AG04450 (cell line): ENCODE measurements around the gene TYW1. TPM values are rescaled to one million over a fixed set of nuclear protein-coding genes. Genes with fewer than 3 reads are reported as not detected.

Experiments
- CTCF ChIA-PET: fragments of 300-600, 350-600 bp; formaldehyde crosslinking; extraction: SDS; loops from one replicate; lab custom pipeline; 2022; ENCODE audit warnings: antibody characterized with exemption, inconsistent platforms; lab: Charles Lee
- POLR2A ChIA-PET: fragments of 350-600 bp; formaldehyde crosslinking; extraction: SDS; loops from one replicate; lab custom pipeline; 2021; ENCODE audit warnings: antibody characterized with exemption, inconsistent platforms; lab: Yijun Ruan, JAX
- DNase-seq: peaks from one replicate; pipeline ENCODE4 v3.0.0-alpha.2; 2011; ENCODE audit warnings: low read depth, low spot score
- H3K27ac ChIP-seq: one replicate; pipeline ENCODE4 v1.5.1; 2012; ENCODE audit warnings: low read depth, low read length, control low read depth
- H3K27me3 ChIP-seq: one replicate; pipeline ENCODE4 v1.6.0; 2012; ENCODE audit warnings: low read length; ENCODE audit not compliant: control insufficient read depth, insufficient read depth
- H3K4me3 ChIP-seq: 2 replicates; pipeline ENCODE4 v1.5.1; 2011; ENCODE audit warnings: mild to moderate bottlenecking, low read depth, low read length, control low read depth
- H3K9me3 ChIP-seq: 2 replicates; pipeline ENCODE4 v1.5.1; 2012; ENCODE audit warnings: low read length; ENCODE audit not compliant: control insufficient read depth, insufficient read depth
- CTCF ChIP-seq: IDR thresholded peaks from 2 replicates; pipeline ENCODE4 v1.5.1; 2011; ENCODE audit warnings: low read depth, low read length, control low read depth, inconsistent platforms
- polyA plus RNA-seq: library from polyadenylated mRNA; depleted of rRNA; stranded (reverse); fragments of >200 nt; gene quantifications from 2 replicates; pipeline ENCODE4 v1.2.3, GENCODE V29; 2011

TYW1 gene
- polyA plus RNA-seq, 1 experiment, result 19.5 TPM

- H3K27me3 ChIP-seq, result no peaks in the 10 kb centered on the region
- POLR2A ChIA-PET, result no interaction called here
- no peaks in the 10 kb centered on the region for H3K9me3 ChIP-seq
- no peak for DNase-seq
- no peak for TF ChIP-seq CTCF
- H3K27ac ChIP-seq, result peak overlapping the region; percentile 47
- no peak overlapping the region for H3K4me3 ChIP-seq
- CTCF ChIA-PET, result no interaction called here
These were observed 44.1 kb upstream of the TYW1 start for GRCh38 chr7:66952343-66953043.

DNA sequence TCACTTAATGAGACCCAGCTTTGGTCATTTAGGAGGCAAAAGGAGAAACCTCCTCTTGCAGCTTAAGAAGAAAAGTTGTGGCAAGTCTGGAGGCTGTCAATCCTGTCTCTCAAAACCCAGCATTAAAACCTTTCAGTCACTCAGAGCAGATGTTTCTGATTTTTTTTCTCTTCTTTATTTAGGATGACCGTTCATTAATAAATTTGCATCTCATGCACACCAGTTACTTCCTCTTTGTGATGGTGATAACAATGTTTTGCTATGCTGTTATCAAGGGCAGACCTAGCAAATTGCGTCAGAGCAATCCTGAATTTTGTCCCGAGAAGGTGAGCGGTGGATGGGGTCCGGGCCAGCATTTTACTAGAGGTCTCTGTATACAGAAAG is 43.6 kb upstream of the TYW1 start:
- Histone ChIP-seq H3K4me3 (no peak overlapping the region), H3K9me3 (no peaks in the 10 kb centered on the region), H3K27ac (peak overlapping the region; percentile 12), H3K27me3 (no peaks in the 10 kb centered on the region)
- ChIA-PET POLR2A (no interaction called here), CTCF (no interaction called here)
- DNase-seq, result no peak
- no peak for TF ChIP-seq CTCF

DNA sequence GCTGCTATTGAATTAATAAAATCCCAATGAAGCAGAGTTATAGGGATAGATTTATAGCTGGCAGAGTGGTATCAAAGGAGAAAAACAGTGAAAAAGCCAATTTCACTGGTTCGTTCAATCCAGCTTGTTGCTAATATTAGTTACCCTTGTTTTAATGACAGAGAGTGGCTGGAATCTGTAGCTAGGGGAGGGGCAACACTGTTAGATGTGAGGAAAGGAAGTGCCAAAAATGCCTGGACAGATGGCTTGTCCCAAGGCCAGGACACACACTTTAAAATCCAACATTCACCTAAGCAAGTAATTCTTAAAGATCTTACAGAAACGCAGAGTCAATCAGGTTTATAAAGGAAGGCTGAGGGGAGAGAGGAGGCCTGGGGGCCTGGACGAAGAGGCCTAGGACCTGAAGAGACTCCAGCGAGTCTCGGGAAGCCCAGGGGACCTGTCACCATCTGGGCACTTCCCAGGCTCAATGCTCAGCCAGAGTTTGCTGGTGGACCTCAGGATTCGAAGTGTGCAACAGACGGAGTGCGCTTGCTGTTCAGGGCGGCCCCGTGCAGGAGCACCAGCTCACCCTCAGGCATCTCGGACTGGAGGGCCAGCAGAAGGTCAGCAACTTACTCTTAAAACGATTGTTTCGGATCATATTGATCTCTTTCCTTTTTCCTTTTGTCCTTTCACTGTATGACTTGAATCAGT is 38.9 kb upstream of the TYW1 start:
- no peak for TF ChIP-seq CTCF
- ChIA-PET POLR2A (interaction anchor here (0.6 kb wide), 1 partner anchor 39 kb away, joined by 4 read pairs; no protein-coding TSS in a partner anchor), CTCF (no interaction called here)
- Histone ChIP-seq H3K4me3 (no peak overlapping the region), H3K27ac (no peak overlapping the region), H3K27me3 (no peaks in the 10 kb centered on the region), H3K9me3 (no peaks in the 10 kb centered on the region; the same call in 1 of the 2 replicates)
- no peak for DNase-seq

- CTCF ChIA-PET, result no interaction called here
- Histone ChIP-seq H3K9me3 (no peaks in the 10 kb centered on the region; the same call in 1 of the 2 replicates), H3K27me3 (no peaks in the 10 kb centered on the region), H3K27ac (no peak overlapping the region), H3K4me3 (no peak overlapping the region)
- POLR2A ChIA-PET, result interaction anchor here (0.6 kb wide), 2 partner anchors 9 to 40 kb away, joined by 4 read pairs; no protein-coding TSS in a partner anchor
- DNase-seq, result no peak
- no peak for TF ChIP-seq CTCF
These were observed 37.9 kb upstream of the TYW1 start for GRCh38 chr7:66958538-66959350.
